Activated CD4-positive, alpha-beta memory T cell treated with anti-CD3 and anti-CD28 coated beads, Interleukin-2, amount 10 ng/mL, durations not matched to agents 7 days and 5 days (primary cell): ENCODE data around the gene FMN2. TPM values are rescaled to one million over a fixed set of nuclear protein-coding genes. Genes with fewer than 3 reads are reported as not detected.

Source experiments
- CTCF ChIA-PET: fragments of 350-600 bp; sonication (Branson Sonifier 250); formaldehyde crosslinking; loops from one replicate; lab custom pipeline; 2021; ENCODE audit warnings: antibody characterized with exemption, inconsistent platforms; lab: Charles Lee
- POLR2A ChIA-PET: fragments of 350-600 bp; sonication (Branson Sonifier 250); formaldehyde crosslinking; loops from one replicate; lab custom pipeline; 2021; ENCODE audit warnings: antibody characterized with exemption; lab: Charles Lee
- DNase-seq: peaks from one replicate; pipeline ENCODE4 v3.0.0-alpha.2; 2020
- H3K27ac Mint-ChIP-seq: one replicate; pipeline ENCODE4 v1.8.0; 2021; ENCODE audit warnings: mild to moderate bottlenecking, mixed read lengths
- H3K27me3 Mint-ChIP-seq: one replicate; pipeline ENCODE4 v1.8.0; 2021; ENCODE audit warnings: mixed read lengths
- H3K36me3 Mint-ChIP-seq: one replicate; pipeline ENCODE4 v1.8.0; 2021; ENCODE audit warnings: low read depth, mixed read lengths
- H3K4me1 Mint-ChIP-seq: one replicate; pipeline ENCODE4 v1.8.0; 2021; ENCODE audit warnings: mixed read lengths
- H3K4me3 Mint-ChIP-seq: one replicate; pipeline ENCODE4 v1.8.0; 2021; ENCODE audit warnings: mild to moderate bottlenecking, mixed read lengths
- H3K9me3 Mint-ChIP-seq: one replicate; pipeline ENCODE4 v1.8.0; 2021; ENCODE audit warnings: mixed read lengths
- total RNA-seq, 2 experiments: library from RNA; stranded (reverse); gene quantifications; one replicate each; pipeline ENCODE4 v1.2.3, GENCODE V29; 2021

Gene FMN2
- total RNA-seq, 2 experiments from 2014 or later = not detected

- H3K36me3 Mint-ChIP-seq = no peaks in the 10 kb centered on the region
- H3K9me3 Mint-ChIP-seq = peaks cover 2% of the 10 kb centered on the region
- H3K4me1 Mint-ChIP-seq = no peaks in the 10 kb centered on the region
- no peaks in the 10 kb centered on the region for H3K27me3 Mint-ChIP-seq
- ChIA-PET POLR2A (no interaction called here), CTCF (interaction anchor here (1.3 kb wide), 1 partner anchor 11 kb away, joined by 5 read pairs; no protein-coding TSS in a partner anchor)
- no peak overlapping the region for H3K4me3 Mint-ChIP-seq
- no peak overlapping the region for H3K27ac Mint-ChIP-seq
- no peak for DNase-seq
These were observed 108.3 kb downstream of the FMN2 start for GRCh38 chr1:240199758-240200645.

GRCh38 chr1:240201931-240202330, 110.2 kb downstream of the FMN2 start:
- H3K27ac Mint-ChIP-seq = no peak overlapping the region
- H3K27me3 Mint-ChIP-seq = no peaks in the 10 kb centered on the region
- no peak overlapping the region for H3K4me3 Mint-ChIP-seq
- POLR2A ChIA-PET = no interaction called here
- H3K36me3 Mint-ChIP-seq = no peaks in the 10 kb centered on the region
- CTCF ChIA-PET = no interaction called here
- H3K4me1 Mint-ChIP-seq = no peaks in the 10 kb centered on the region
- H3K9me3 Mint-ChIP-seq = peaks cover 2% of the 10 kb centered on the region
- no peak for DNase-seq

GRCh38 chr1:240207073-240207709, 115.5 kb downstream of the FMN2 start:
- no peak for DNase-seq
- no peaks in the 10 kb centered on the region for H3K4me1 Mint-ChIP-seq
- no peaks in the 10 kb centered on the region for H3K27me3 Mint-ChIP-seq
- CTCF ChIA-PET = no interaction called here
- H3K9me3 Mint-ChIP-seq = peaks cover 2% of the 10 kb centered on the region
- H3K4me3 Mint-ChIP-seq = no peak overlapping the region
- no peaks in the 10 kb centered on the region for H3K36me3 Mint-ChIP-seq
- POLR2A ChIA-PET = no interaction called here
- no peak overlapping the region for H3K27ac Mint-ChIP-seq

GRCh38 chr1:240210026-240210425, 118.3 kb downstream of the FMN2 start:
- ChIA-PET POLR2A (no interaction called here), CTCF (no interaction called here)
- Mint-ChIP-seq H3K27me3 (no peaks in the 10 kb centered on the region), H3K4me3 (no peak overlapping the region), H3K27ac (no peak overlapping the region), H3K9me3 (peaks cover 2% of the 10 kb centered on the region), H3K36me3 (no peaks in the 10 kb centered on the region), H3K4me1 (no peaks in the 10 kb centered on the region)
- no peak for DNase-seq

GRCh38 chr1:240212556-240212955, 120.9 kb downstream of the FMN2 start:
- Mint-ChIP-seq H3K27me3 (no peaks in the 10 kb centered on the region), H3K27ac (no peak overlapping the region), H3K4me1 (no peaks in the 10 kb centered on the region), H3K4me3 (no peak overlapping the region), H3K9me3 (no peaks in the 10 kb centered on the region), H3K36me3 (no peaks in the 10 kb centered on the region)
- CTCF ChIA-PET = no interaction called here
- no peak for DNase-seq
- POLR2A ChIA-PET = no interaction called here

- Mint-ChIP-seq H3K9me3 (no peaks in the 10 kb centered on the region), H3K4me3 (no peak overlapping the region), H3K36me3 (no peaks in the 10 kb centered on the region), H3K27me3 (no peaks in the 10 kb centered on the region), H3K4me1 (no peaks in the 10 kb centered on the region), H3K27ac (no peak overlapping the region)
- ChIA-PET CTCF (no interaction called here), POLR2A (no interaction called here)
- no peak for DNase-seq
These were observed 125.7 kb downstream of the FMN2 start for GRCh38 chr1:240217403-240217802.

- Mint-ChIP-seq H3K36me3 (no peaks in the 10 kb centered on the region), H3K9me3 (peaks cover 6% of the 10 kb centered on the region), H3K4me3 (no peak overlapping the region), H3K27me3 (no peaks in the 10 kb centered on the region), H3K4me1 (no peaks in the 10 kb centered on the region), H3K27ac (no peak overlapping the region)
- ChIA-PET CTCF (no interaction called here), POLR2A (no interaction called here)
- DNase-seq = no peak
These were observed 127.4 kb downstream of the FMN2 start for GRCh38 chr1:240219104-240219503.

- CTCF ChIA-PET = no interaction called here
- DNase-seq = no peak
- no peak overlapping the region for H3K27ac Mint-ChIP-seq
- no peaks in the 10 kb centered on the region for H3K36me3 Mint-ChIP-seq
- H3K4me3 Mint-ChIP-seq = no peak overlapping the region
- peaks cover 24% of the 10 kb centered on the region for H3K9me3 Mint-ChIP-seq
- POLR2A ChIA-PET = no interaction called here
- H3K4me1 Mint-ChIP-seq = no peaks in the 10 kb centered on the region
- no peaks in the 10 kb centered on the region for H3K27me3 Mint-ChIP-seq
These were observed 134.4 kb downstream of the FMN2 start for GRCh38 chr1:240226102-240226501.

GRCh38 chr1:240230816-240231215, 139.1 kb downstream of the FMN2 start:
- Mint-ChIP-seq H3K9me3 (peaks cover 8% of the 10 kb centered on the region), H3K27me3 (no peaks in the 10 kb centered on the region), H3K4me1 (no peaks in the 10 kb centered on the region), H3K4me3 (no peak overlapping the region), H3K27ac (no peak overlapping the region), H3K36me3 (no peaks in the 10 kb centered on the region)
- CTCF ChIA-PET = no interaction called here
- POLR2A ChIA-PET = no interaction called here
- DNase-seq = no peak

- no peaks in the 10 kb centered on the region for H3K27me3 Mint-ChIP-seq
- H3K4me1 Mint-ChIP-seq = no peaks in the 10 kb centered on the region
- POLR2A ChIA-PET = no interaction called here
- DNase-seq = no peak
- H3K36me3 Mint-ChIP-seq = no peaks in the 10 kb centered on the region
- CTCF ChIA-PET = interaction anchor here (0.7 kb wide), 1 partner anchor 156 kb away, joined by 3 read pairs; no protein-coding TSS in a partner anchor
- no peak overlapping the region for H3K4me3 Mint-ChIP-seq
- no peak overlapping the region for H3K27ac Mint-ChIP-seq
- H3K9me3 Mint-ChIP-seq = peaks cover 3% of the 10 kb centered on the region
These were observed 140.8 kb downstream of the FMN2 start for GRCh38 chr1:240232530-240232929.

- no peaks in the 10 kb centered on the region for H3K4me1 Mint-ChIP-seq
- H3K27ac Mint-ChIP-seq = no peak overlapping the region
- CTCF ChIA-PET = no interaction called here
- no peaks in the 10 kb centered on the region for H3K9me3 Mint-ChIP-seq
- no peak overlapping the region for H3K4me3 Mint-ChIP-seq
- DNase-seq = no peak
- no peaks in the 10 kb centered on the region for H3K36me3 Mint-ChIP-seq
- POLR2A ChIA-PET = no interaction called here
- H3K27me3 Mint-ChIP-seq = no peaks in the 10 kb centered on the region
These were observed 143.0 kb downstream of the FMN2 start for GRCh38 chr1:240234485-240235210.

- CTCF ChIA-PET = interaction anchor here (0.8 kb wide), 1 partner anchor 262 kb away, joined by 3 read pairs; no protein-coding TSS in a partner anchor
- no peak overlapping the region for H3K27ac Mint-ChIP-seq
These were observed 144.0 kb downstream of the FMN2 start for GRCh38 chr1:240235521-240236288.

More at GRCh38 chr1:240235521-240236288, 144.0 kb downstream of the FMN2 start:
- DNase-seq = no peak
- Mint-ChIP-seq H3K4me1 (no peaks in the 10 kb centered on the region), H3K4me3 (no peak overlapping the region), H3K36me3 (no peaks in the 10 kb centered on the region), H3K9me3 (no peaks in the 10 kb centered on the region), H3K27me3 (no peaks in the 10 kb centered on the region)
- POLR2A ChIA-PET = no interaction called here
